GM10266 (cell line): ENCODE results near the gene CSNK1G2.
A peak's percentile ranks its signal among the peaks of the same experiment; 100 is the strongest.

ENCODE experiments used
- DNase-seq: peaks from one replicate; pipeline ENCODE4 v3.0.0; 2012; ENCODE audit errors: extremely low spot score
- TF ChIP-seq, protein P1 (sequence below): IDR thresholded peaks from 2 replicates; pipeline ENCODE4 v1.5.1; 2012; ENCODE audit warnings: mild to moderate bottlenecking, low read depth; ENCODE audit not compliant: control insufficient read depth, insufficient read depth; ENCODE audit errors: missing control alignments

Gene CSNK1G2

GRCh38 chr19:1929021-1929742 is 11.8 kb upstream of the CSNK1G2 start:
- DNase-seq: peak; percentile 89

DNA sequence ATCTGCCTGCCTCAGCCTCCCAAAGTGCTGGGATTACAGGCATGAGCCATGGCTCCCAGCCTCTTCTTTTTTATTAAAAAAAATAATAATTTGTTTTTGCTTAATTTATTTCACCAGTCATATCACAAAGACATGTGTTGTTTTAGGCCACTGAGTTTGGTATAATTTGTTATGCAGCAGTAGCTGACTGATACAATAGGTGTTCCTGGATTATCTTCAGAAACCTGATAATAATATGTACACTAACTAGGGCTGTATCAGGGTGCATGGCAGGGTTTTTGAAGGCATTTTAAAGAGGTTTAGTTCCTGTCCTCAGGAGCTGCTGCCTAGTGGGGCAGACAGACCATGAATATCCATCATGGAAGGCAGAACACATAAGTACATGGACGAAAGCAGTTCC is 9.5 kb upstream of the CSNK1G2 start:
- TF ChIP-seq, protein P1, sequence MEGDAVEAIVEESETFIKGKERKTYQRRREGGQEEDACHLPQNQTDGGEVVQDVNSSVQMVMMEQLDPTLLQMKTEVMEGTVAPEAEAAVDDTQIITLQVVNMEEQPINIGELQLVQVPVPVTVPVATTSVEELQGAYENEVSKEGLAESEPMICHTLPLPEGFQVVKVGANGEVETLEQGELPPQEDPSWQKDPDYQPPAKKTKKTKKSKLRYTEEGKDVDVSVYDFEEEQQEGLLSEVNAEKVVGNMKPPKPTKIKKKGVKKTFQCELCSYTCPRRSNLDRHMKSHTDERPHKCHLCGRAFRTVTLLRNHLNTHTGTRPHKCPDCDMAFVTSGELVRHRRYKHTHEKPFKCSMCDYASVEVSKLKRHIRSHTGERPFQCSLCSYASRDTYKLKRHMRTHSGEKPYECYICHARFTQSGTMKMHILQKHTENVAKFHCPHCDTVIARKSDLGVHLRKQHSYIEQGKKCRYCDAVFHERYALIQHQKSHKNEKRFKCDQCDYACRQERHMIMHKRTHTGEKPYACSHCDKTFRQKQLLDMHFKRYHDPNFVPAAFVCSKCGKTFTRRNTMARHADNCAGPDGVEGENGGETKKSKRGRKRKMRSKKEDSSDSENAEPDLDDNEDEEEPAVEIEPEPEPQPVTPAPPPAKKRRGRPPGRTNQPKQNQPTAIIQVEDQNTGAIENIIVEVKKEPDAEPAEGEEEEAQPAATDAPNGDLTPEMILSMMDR: no peak
- DNase-seq: no peak

More at GRCh38 chr19:1929021-1929742, 11.8 kb upstream of the CSNK1G2 start:
- TF ChIP-seq, protein P1: peak; percentile 90

DNA sequence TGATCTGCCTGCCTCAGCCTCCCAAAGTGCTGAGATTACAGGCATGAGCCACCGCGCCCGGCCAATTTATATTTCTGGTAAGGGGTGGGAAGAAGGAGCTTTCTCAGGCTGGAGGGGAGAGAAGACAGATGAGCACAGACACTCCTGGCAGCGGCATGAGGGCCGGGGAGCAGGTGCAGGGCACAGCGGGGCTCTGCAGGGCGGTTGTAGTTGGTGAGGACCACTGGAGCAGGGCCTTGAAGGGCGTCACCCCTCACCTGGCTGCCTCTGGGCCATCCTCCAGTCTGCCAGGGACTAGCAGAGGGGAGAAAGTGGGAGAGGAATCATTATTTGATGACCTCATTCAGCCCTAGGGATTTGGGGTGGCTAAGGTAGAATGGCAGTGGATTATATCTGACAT is 8.6 kb upstream of the CSNK1G2 start:
- TF ChIP-seq, protein P1: no peak
- DNase-seq: no peak

DNA sequence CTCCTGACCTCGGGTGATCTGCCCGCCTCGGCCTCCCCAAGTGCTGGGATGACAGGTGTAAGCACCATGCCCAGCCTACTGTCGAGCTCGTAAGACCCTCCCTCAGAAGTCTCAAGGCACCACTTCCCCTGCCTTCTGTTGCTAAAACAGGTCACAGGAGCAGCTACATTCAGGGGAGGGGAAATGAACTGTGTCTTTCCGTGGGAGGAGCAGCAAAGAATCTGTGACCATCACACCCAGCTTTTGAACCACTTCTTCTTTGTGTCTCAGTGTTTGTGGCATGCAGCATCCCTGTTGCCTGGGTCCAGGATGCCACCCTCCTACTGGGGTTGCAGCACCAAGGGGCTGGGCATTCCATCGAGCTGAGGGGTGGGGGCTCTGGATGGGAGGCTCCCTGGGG is 7.7 kb upstream of the CSNK1G2 start:
- TF ChIP-seq, protein P1: no peak
- DNase-seq: no peak

DNA sequence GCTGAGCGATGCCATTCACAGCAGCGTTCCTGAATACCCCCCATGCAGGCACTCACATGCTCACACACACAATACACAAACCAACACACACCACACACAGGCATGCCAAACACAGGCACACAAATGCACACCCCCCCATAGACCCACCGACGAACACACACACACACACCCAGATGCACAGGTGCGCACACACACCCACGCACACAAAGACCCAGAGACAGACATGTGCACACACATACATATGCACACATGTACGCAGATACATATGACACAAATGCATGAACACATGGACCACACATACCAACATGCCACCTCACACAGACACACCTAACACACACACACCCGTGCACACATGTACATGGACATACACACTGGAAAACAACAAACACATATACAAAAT is 7.0 kb upstream of the CSNK1G2 start:
- no peak for DNase-seq
- TF ChIP-seq, protein P1: no peak

GRCh38 chr19:1935484-1936208 is 5.3 kb upstream of the CSNK1G2 start:
- DNase-seq: no peak
- TF ChIP-seq, protein P1: no peak

GRCh38 chr19:1936430-1936829 is 4.5 kb upstream of the CSNK1G2 start:
- TF ChIP-seq, protein P1: no peak

More at GRCh38 chr19:1936430-1936829, 4.5 kb upstream of the CSNK1G2 start:
- no peak for DNase-seq
